HG03457 (cell line): ENCODE measurements around the gene CCM2L.

Source experiments
- ATAC-seq: cut with Tn5 transposase; IDR thresholded peaks from one replicate; pipeline ENCODE4 v1.9.1; 2021; ENCODE audit warnings: moderate number of reproducible peaks; ENCODE audit not compliant: unreplicated experiment

Gene CCM2L

GRCh38 chr20:32010101-32010500, at the start of gene CCM2L:
CCM2L (plus strand) TSS chr20:32010438; CDS start chr20:32010455, 17 bp downstream.
- no peak for ATAC-seq

DNA sequence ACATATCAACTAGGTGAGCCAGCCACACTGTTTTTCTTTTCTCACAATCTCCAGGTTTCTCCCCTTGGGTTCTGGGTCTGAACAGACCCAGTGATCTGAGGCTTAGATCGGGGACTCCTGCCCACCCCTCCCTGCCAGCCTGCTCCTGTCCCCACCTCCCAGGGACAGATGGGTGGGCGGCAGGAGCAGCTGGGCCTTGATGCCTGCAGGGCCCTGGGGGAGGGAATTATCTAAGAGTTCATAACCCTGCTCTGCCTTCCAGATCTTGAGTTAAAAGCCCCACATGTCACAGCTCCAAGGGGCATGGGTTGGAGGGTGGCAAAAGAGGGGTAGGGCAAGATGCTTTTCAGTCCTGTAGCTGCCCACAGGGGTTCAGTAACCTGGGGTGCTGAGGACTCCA, 47.5 kb upstream of the CCM2L start:
- ATAC-seq: no peak

GRCh38 chr20:31963889-31964288, 46.3 kb upstream of the CCM2L start:
- ATAC-seq: no peak

DNA sequence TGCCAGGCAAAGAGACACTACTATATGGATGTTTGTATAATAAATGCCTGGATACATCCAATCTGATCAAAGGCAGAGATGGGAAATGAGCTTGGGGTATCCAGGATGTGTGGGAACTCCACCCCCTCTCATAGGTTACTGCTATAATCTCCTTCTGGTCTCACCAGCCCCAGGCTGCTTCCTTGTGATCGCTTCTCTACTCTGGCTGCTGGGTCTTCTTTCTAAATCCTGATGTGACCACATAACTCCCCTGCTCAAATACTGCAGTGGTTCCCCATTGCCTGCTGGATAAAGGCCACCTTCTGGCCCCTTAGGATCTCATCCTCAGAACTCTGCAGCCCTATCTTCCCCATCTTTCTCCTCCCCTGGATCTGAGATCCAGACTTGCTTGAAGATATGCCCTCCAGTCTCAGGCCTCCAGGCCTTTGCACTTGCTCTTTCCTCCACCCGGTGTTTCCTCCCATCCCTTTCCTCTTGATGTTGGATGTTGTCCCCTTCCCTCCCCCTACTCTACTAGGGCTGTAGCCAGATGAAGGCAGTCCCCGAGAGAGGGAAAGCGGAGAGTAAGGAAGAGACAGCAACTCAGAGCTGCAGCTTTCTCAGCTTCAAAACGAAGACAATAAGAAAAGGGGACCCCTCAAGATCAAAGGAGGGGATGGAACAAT, 43.1 kb upstream of the CCM2L start:
- no peak for ATAC-seq

DNA sequence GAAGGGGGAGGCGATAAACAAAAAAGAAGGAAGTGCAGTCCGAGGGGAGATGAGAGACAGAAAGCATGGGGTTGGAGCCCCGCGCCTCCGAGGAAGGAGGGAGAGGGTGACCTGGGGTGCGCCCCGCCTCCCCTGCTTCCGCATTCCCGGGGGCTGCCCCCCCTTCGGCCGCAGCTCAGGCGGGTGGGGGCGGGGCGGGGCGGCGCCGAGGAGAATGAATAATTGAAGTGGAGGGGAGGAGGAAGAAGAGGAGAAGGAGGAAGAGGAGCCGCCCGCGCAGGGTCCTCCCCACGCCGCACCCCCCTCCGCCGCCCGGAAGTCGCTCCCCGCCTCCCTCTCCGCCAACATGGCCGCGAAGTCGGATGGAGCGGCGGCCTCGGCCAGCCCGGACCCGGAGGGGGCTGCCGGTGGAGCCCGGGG, 42.4 kb upstream of the CCM2L start, which contains the start of gene XKR7:
XKR7 (plus strand) TSS at position 322 of the 420 bp plus-strand sequence; CDS start at position 347, 25 bp downstream.
- ATAC-seq: no peak

DNA sequence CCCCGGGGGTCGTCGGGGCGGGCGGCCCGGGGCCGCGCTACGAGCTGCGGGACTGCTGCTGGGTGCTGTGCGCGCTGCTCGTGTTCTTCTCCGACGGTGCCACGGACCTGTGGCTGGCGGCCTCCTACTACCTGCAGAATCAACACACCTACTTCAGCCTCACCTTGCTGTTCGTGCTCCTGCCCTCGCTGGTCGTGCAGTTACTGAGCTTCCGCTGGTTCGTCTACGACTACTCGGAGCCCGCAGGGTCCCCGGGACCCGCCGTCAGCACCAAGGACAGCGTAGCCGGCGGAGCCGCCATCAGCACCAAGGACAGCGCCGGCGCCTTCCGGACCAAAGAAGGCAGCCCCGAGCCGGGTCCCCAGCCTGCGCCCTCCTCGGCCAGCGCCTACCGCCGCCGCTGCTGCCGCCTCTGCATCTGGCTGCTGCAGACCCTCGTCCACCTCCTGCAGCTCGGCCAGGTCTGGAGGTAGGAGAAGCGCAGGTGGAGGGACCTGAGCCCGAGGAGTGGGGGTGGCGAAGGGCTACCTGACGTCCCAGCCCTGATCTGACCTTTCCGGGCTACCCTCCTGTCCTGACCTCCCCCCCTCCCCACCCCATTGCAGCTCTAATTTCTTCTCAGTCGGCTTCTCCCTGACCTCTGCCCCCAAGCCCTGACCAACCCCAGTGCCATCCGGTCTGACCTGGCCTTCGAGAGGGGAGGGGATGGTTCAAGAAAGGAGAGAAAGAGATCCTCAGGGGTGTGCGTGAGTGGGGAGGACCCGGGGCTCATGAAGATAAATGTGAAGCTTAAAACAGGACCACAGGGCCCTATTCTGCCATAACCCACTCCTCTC, 41.7 kb upstream of the CCM2L start:
- ATAC-seq: no peak

- ATAC-seq: no peak
These were observed 40.2 kb upstream of the CCM2L start for GRCh38 chr20:31969991-31970390.

GRCh38 chr20:31972471-31973021, 37.7 kb upstream of the CCM2L start:
- ATAC-seq: no peak

GRCh38 chr20:31974296-31974695, 35.9 kb upstream of the CCM2L start:
- no peak for ATAC-seq

DNA sequence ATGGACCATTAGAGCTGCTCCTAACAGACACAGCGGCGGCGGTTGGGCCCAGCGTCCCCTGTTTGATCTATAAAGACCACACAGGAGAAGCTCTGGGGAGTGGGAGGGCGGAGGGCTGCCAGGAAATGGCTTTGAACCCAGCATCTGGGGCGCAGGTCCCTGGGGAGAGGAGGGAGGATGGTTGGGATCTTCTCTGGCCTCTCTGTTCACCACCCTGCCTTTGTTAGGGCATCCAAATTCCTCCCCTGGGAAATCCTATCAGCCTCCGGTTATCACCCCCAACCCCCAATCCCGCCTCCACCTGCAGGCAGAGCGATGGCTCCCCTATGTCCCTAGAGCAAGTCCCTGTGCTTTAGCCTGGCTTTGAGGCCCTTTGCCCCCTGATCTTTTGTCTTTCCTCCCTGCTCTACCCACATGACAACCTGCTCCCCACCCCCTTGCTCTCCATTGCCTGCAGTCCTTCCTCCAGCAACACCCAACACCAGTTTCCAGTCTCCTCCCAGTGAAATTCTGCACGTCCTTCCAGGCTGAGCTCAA, 35.2 kb upstream of the CCM2L start:
- ATAC-seq: no peak

GRCh38 chr20:31975874-31976273, 34.4 kb upstream of the CCM2L start:
- ATAC-seq: no peak

DNA sequence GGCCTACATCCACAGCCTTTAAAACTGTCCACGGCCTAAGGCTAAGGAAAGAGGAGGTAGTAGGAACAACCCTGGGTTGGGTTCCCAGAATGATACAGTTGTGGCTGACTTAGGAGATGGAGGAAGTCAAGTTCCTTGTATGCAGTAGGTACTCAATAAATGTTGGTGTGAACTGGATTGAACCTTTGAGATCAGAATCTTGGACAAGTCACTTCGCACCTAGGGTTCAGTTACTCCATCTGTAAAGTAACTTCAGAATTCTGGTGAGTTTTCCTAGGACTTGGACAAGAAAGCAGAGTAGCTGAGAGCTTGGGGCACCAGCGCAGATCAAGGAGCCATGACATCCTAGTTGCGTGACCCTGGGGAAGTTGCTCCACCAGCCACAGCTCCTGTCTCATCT, 33.2 kb upstream of the CCM2L start:
- ATAC-seq: no peak

- no peak for ATAC-seq
These were observed 30.4 kb upstream of the CCM2L start for GRCh38 chr20:31979713-31980426.

DNA sequence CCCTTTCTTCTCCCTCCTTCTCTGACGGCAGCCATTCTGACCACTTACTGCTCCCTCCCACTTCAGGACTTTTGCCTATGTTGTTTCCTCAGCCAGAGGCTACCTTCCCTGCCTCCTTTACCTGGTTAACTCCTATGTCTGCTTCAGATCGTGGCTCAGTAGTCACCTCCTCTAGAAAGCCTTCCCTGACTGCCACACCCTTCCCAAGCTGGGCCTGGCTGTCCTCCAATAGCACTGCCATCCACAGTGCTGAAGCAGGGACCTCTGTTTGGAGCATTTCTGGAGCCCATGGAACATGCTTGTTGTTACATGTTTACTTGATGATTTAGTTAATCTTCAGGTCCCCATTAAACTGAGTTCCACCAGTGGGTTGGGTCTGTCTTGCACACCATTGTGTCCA, 28.5 kb upstream of the CCM2L start:
- ATAC-seq: no peak

- no peak for ATAC-seq
These were observed 25.2 kb upstream of the CCM2L start for GRCh38 chr20:31984981-31985471.

GRCh38 chr20:31987744-31988143, 22.5 kb upstream of the CCM2L start:
- no peak for ATAC-seq

- no peak for ATAC-seq
These were observed 21.7 kb upstream of the CCM2L start for GRCh38 chr20:31988430-31989015.

DNA sequence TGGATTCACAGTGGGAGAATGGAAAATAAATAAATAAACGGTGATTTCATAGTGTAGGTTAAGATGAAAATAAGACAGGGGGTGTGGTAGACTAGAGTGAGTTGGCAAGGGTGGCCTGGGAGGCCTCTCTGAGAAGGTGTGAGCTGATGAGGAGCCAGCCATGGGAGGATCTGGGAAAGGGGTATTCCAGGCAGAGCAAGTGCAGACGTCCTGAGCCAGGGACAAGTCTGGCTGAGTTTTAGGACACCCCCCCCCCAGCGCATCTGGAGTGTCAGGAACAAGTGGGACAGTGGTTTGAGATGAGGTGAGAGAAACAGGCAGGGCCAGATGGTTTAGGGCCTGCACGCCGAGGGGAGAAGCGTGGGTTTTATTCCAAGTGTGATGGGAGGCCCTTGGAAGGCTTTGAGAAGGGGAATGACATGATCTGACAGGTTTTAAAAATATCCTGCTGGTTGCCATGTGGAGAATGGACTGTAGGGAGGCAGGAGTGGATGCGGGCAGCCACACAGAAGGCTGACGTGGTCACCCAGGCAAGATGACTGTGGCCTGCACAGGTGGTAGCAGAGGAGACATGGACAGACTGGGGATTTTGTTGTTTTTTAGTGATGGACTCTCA, 21.1 kb upstream of the CCM2L start:
- no peak for ATAC-seq

GRCh38 chr20:31990641-31991338, 19.4 kb upstream of the CCM2L start:
- ATAC-seq: no peak
